Suprapubic skin (tissue), 4 donors: ENCODE results near the gene PLXNA4. TPM values are rescaled to one million over a fixed set of nuclear protein-coding genes. Genes with fewer than 3 reads are reported as not detected.

ENCODE experiments used
- DNase-seq, 2 donors: peaks; one replicate each; pipeline ENCODE4 v3.0.0-alpha.2; 2019; ENCODE audit warnings: low spot score in 2 of 2
- H3K27ac ChIP-seq: fragments of 200-600 bp; sonication (generic); one replicate; pipeline ENCODE4 v1.5.1; 2019
- H3K27me3 ChIP-seq: fragments of 200-600 bp; sonication (generic); one replicate; pipeline ENCODE4 v1.5.1; 2019
- H3K36me3 ChIP-seq: fragments of 200-600 bp; sonication (generic); one replicate; pipeline ENCODE4 v1.5.1; 2019
- H3K4me1 ChIP-seq: fragments of 200-600 bp; sonication (generic); one replicate; pipeline ENCODE4 v1.5.1; 2019
- H3K4me3 ChIP-seq: fragments of 200-600 bp; sonication (generic); one replicate; pipeline ENCODE4 v1.5.1; 2019; ENCODE audit warnings: mild to moderate bottlenecking
- H3K9me3 ChIP-seq: fragments of 200-600 bp; sonication (generic); one replicate; pipeline ENCODE4 v1.5.1; 2019
- CTCF ChIP-seq, 2 donors: fragments of 200-600 bp in 1 of 2; fragments of 450-650 bp in 1 of 2; sonication (generic) in 1 of 2; IDR thresholded peaks; one replicate each; pipeline ENCODE4 v1.5.1; 2016 to 2019; ENCODE audit warnings: antibody characterized with exemption in 2 of 2, mild to moderate bottlenecking in 1 of 2, moderate library complexity in 1 of 2
- EP300 ChIP-seq: sonication (generic); formaldehyde crosslinking; IDR thresholded peaks from one replicate; pipeline ENCODE4 v1.6.1; 2017; ENCODE audit warnings: antibody characterized with exemption
- POLR2A ChIP-seq, 2 donors: fragments of 450-650 bp; IDR thresholded peaks; one replicate each; pipeline ENCODE4 v1.6.1; 2017; ENCODE audit warnings: antibody characterized with exemption in 2 of 2, mild to moderate bottlenecking in 2 of 2, moderate library complexity in 2 of 2
- POLR2AphosphoS5 ChIP-seq, 3 donors: sonication (generic); formaldehyde crosslinking; IDR thresholded peaks; one replicate each; pipeline ENCODE4 v1.6.1; 2017; ENCODE audit warnings: antibody characterized with exemption in 3 of 3
- WGBS: methylation state at CpG from one replicate; pipeline ENCODE4 v1.1.5; 2018; 5-methylcytosine and 5-hydroxymethylcytosine counted together
- total RNA-seq, 4 donors: library from RNA; depleted of rRNA; stranded (reverse); fragments of >200 nt; gene quantifications; one replicate each; pipeline ENCODE4 v1.1.0, GENCODE V29; 2016

The PLXNA4 gene
- total RNA-seq, 4 donors from 2014 or later = 5.4 to 10.7 (median 7.1) TPM

GRCh38 chr7:132263151-132263550 lies 313.1 kb downstream of the PLXNA4 start:
- Histone ChIP-seq H3K9me3 (no peaks in the 10 kb centered on the region), H3K27me3 (peaks cover 17% of the 10 kb centered on the region), H3K4me3 (no peak overlapping the region), H3K4me1 (no peaks in the 10 kb centered on the region), H3K27ac (no peak overlapping the region), H3K36me3 (no peaks in the 10 kb centered on the region)
- WGBS = 55% methylated on average over 4 of the region's 4 CpGs
- no peak for DNase-seq
- no peak for TF ChIP-seq EP300
- TF ChIP-seq POLR2AphosphoS5 (IDR thresholded peaks at IDR 0.05) = no peak
- no peak for TF ChIP-seq CTCF (IDR thresholded peaks at IDR 0.05)
- no peak for TF ChIP-seq POLR2A (IDR thresholded peaks at IDR 0.05)

GRCh38 chr7:132262160-132262470 lies 314.2 kb downstream of the PLXNA4 start:
- peaks cover 17% of the 10 kb centered on the region for H3K27me3 ChIP-seq
- no peak for TF ChIP-seq EP300
- TF ChIP-seq CTCF (IDR thresholded peaks at IDR 0.05) = no peak
- TF ChIP-seq POLR2A (IDR thresholded peaks at IDR 0.05) = no peak
- DNase-seq = no peak
- no peaks in the 10 kb centered on the region for H3K4me1 ChIP-seq
- WGBS = 40% methylated on average over 6 of the region's 6 CpGs
- H3K27ac ChIP-seq = no peak overlapping the region
- no peaks in the 10 kb centered on the region for H3K36me3 ChIP-seq
- H3K9me3 ChIP-seq = no peaks in the 10 kb centered on the region
- no peak overlapping the region for H3K4me3 ChIP-seq

- no peak for DNase-seq
- Histone ChIP-seq H3K9me3 (no peaks in the 10 kb centered on the region), H3K27me3 (peaks cover 17% of the 10 kb centered on the region), H3K4me3 (no peak overlapping the region), H3K36me3 (no peaks in the 10 kb centered on the region), H3K4me1 (no peaks in the 10 kb centered on the region), H3K27ac (no peak overlapping the region)
- 40% methylated on average over 6 of the region's 10 CpGs for WGBS
- TF ChIP-seq EP300 (no peak), CTCF (IDR thresholded peaks at IDR 0.05) (no peak), POLR2A (IDR thresholded peaks at IDR 0.05) (no peak)
These were observed 314.7 kb downstream of the PLXNA4 start for GRCh38 chr7:132261327-132262159.

GRCh38 chr7:132258231-132258630 lies 318.0 kb downstream of the PLXNA4 start:
- TF ChIP-seq POLR2A (IDR thresholded peaks at IDR 0.05) (no peak), CTCF (IDR thresholded peaks at IDR 0.05) (no peak), POLR2AphosphoS5 (IDR thresholded peaks at IDR 0.05) (no peak), EP300 (no peak)
- H3K4me1 ChIP-seq = peaks cover 9% of the 10 kb centered on the region
- H3K4me3 ChIP-seq = no peak overlapping the region
- H3K27ac ChIP-seq = no peak overlapping the region
- no peaks in the 10 kb centered on the region for H3K36me3 ChIP-seq
- peaks cover 17% of the 10 kb centered on the region for H3K27me3 ChIP-seq
- WGBS = 86% methylated on average over 7 of the region's 7 CpGs
- H3K9me3 ChIP-seq = no peaks in the 10 kb centered on the region
- DNase-seq = no peak

- WGBS = 100% methylated on average over 1 of the region's 1 CpG
- Histone ChIP-seq H3K4me1 (peaks cover 9% of the 10 kb centered on the region), H3K27me3 (peaks cover 17% of the 10 kb centered on the region), H3K4me3 (no peak overlapping the region), H3K27ac (no peak overlapping the region), H3K9me3 (no peaks in the 10 kb centered on the region), H3K36me3 (no peaks in the 10 kb centered on the region)
- TF ChIP-seq POLR2AphosphoS5 (IDR thresholded peaks at IDR 0.05) (no peak), EP300 (no peak), CTCF (IDR thresholded peaks at IDR 0.05) (no peak), POLR2A (IDR thresholded peaks at IDR 0.05) (no peak)
- DNase-seq = no peak
These were observed 319.0 kb downstream of the PLXNA4 start for GRCh38 chr7:132257253-132257652.
